Cardiac fibroblast (primary cell): ENCODE data around the gene RABGGTA.

ENCODE experiments used
- DNase-seq, 2 donors: peaks; one replicate each; pipeline versions ENCODE4 v3.0.0 to v3.0.0-alpha.2; 2010; ENCODE audit warnings: low read depth in 2 of 2
- H3K4me3 ChIP-seq, 2 donors: replicated peaks in 1 of 2; 1 replicate in 1 of 2; 2 replicates in 1 of 2; pipeline ENCODE4 v1.5.1; 2011; ENCODE audit warnings: low read depth in 2 of 2, low read length in 2 of 2, mild to moderate bottlenecking in 2 of 2, moderate library complexity in 1 of 2
- TF ChIP-seq, protein P1 (sequence below): IDR thresholded peaks from one replicate; pipeline ENCODE4 v1.5.1; 2011; ENCODE audit warnings: low read depth, mild to moderate bottlenecking, low read length, inconsistent platforms

Gene RABGGTA

GRCh38 chr14:24233538-24233866 is 37.9 kb downstream of the RABGGTA start:
- H3K4me3 ChIP-seq = peak overlapping the region; percentile 80 to 85
- DNase-seq = no peak
- TF ChIP-seq, protein P1, sequence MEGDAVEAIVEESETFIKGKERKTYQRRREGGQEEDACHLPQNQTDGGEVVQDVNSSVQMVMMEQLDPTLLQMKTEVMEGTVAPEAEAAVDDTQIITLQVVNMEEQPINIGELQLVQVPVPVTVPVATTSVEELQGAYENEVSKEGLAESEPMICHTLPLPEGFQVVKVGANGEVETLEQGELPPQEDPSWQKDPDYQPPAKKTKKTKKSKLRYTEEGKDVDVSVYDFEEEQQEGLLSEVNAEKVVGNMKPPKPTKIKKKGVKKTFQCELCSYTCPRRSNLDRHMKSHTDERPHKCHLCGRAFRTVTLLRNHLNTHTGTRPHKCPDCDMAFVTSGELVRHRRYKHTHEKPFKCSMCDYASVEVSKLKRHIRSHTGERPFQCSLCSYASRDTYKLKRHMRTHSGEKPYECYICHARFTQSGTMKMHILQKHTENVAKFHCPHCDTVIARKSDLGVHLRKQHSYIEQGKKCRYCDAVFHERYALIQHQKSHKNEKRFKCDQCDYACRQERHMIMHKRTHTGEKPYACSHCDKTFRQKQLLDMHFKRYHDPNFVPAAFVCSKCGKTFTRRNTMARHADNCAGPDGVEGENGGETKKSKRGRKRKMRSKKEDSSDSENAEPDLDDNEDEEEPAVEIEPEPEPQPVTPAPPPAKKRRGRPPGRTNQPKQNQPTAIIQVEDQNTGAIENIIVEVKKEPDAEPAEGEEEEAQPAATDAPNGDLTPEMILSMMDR = no peak

- TF ChIP-seq, protein P1 = no peak
- DNase-seq = peak in 1 of 2 donors; percentile 17
- peak within 1 kb of the TSS; percentile 80 to 85 for H3K4me3 ChIP-seq
Observed at GRCh38 chr14:24232645-24233537, 38.5 kb downstream of the RABGGTA start, which contains the start of gene GMPR2. Gene GMPR2 (plus strand): TSS chr14:24232929. CDS start chr14:24233254, 325 bp downstream.

GRCh38 chr14:24232121-24232644 is 39.2 kb downstream of the RABGGTA start, which contains the start of gene NEDD8:
Gene NEDD8 (minus strand): TSS chr14:24232367. CDS start chr14:24232267, 100 bp downstream.
- peak within 1 kb of the TSS; percentile 80 to 85 for H3K4me3 ChIP-seq
- DNase-seq = peak; percentile 97 to 99
- TF ChIP-seq, protein P1 = no peak

- DNase-seq = no peak
- TF ChIP-seq, protein P1 = no peak
- H3K4me3 ChIP-seq = peak overlapping the region; percentile 80 to 85
Observed at GRCh38 chr14:24231263-24232120, 39.9 kb downstream of the RABGGTA start.

DNA sequence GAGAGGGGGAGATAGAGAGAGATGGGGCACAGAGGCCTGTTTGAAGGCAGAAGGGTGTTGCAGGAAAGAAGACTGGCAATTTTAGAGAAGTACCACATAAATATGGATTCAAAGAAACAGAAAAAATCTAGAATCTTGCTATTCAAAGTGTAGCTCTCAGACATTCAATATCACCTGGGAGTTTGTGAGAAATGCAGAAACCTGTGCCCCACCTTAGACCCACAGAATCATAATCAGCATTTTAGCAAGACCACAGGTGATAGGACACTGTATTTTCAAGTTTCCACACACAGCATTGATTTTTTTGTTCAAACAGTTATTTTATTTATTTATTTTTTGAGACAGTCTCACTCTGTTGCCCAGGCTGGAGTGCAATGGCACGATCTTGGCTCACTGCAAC is 42.5 kb downstream of the RABGGTA start:
- H3K4me3 ChIP-seq = no peak overlapping the region
- DNase-seq = no peak
- TF ChIP-seq, protein P1 = no peak

- TF ChIP-seq, protein P1 = no peak
- DNase-seq = no peak
- H3K4me3 ChIP-seq = no peak overlapping the region
Observed at GRCh38 chr14:24226473-24226872, 44.9 kb downstream of the RABGGTA start.
